ENCODE results near the gene TRIM28.
A peak's percentile ranks its signal among the peaks of the same experiment; 100 is the strongest.

The TRIM28 gene

DNA sequence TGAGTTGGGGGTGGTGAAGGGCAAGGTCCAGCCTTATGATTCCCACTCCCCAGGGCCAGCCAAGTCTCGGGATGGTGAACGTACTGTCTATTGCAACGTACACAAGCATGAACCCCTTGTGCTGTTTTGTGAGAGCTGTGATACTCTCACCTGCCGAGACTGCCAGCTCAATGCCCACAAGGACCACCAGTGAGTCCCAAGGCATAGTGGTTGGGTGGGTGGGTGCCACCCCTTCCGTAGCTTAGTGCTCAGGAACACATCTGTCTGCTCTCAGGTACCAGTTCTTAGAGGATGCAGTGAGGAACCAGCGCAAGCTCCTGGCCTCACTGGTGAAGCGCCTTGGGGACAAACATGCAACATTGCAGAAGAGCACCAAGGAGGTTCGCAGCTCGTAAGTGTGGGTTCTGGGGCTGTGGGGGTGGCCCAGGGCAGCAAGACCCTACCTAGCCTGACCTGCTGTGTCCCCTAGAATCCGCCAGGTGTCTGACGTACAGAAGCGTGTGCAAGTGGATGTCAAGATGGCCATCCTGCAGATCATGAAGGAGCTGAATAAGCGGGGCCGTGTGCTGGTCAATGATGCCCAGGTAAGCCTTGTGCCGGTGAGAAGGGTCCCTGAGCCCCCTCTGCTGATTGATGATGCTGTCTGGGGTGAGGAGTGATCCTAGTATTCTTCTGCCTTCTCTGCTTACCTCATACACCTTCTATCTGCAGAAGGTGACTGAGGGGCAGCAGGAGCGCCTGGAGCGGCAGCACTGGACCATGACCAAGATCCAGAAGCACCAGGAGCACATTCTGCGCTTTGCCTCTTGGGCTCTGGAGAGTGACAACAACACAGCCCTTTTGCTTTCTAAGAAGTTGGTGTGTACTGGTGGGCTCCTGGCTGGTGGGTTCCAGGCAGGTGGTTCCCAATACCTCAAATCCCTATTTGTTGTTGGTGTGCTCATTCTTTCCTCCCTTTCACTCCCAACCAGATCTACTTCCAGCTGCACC is 3.8 kb downstream of the TRIM28 start:
- no peak overlapping the region for H4K91ac ChIP-seq (ENCODE audit: low read depth, low read length)
- no peaks in the 10 kb centered on the region for H3K27me3 ChIP-seq (ENCODE audit: insufficient read depth, low read length)
- H3K27ac ChIP-seq (ENCODE audit: low read depth, low read length) = no peak overlapping the region
- H2AFZ ChIP-seq (ENCODE audit: insufficient read depth, low read length, poor library complexity) = no peak overlapping the region
- H2BK12ac ChIP-seq (ENCODE audit: low read length) = no peak overlapping the region
- H2BK5ac ChIP-seq (ENCODE audit: low read depth, low read length, poor library complexity) = no peak overlapping the region
- H3K9me3 ChIP-seq (ENCODE audit: insufficient read depth, low read depth, low read length) = peaks cover 2% of the 10 kb centered on the region
- H3K18ac ChIP-seq (ENCODE audit: low read length) = peak overlapping the region; percentile 46
- peaks cover 26% of the 10 kb centered on the region for H3K79me2 ChIP-seq (ENCODE audit: control insufficient read depth, insufficient read depth, low read length, poor library complexity)
- H3K14ac ChIP-seq (ENCODE audit: low read length) = no peak overlapping the region
- peaks cover 64 to 68% of the 10 kb centered on the region in 2 experiments for H3K36me3 ChIP-seq (ENCODE audit: control insufficient read depth in 1 of 2, insufficient read depth in 2 of 2, low read length in 2 of 2)
- H2AK5ac ChIP-seq (ENCODE audit: low read length) = no peak overlapping the region
- H3K23ac ChIP-seq (ENCODE audit: low read length) = no peak overlapping the region
- peaks cover 15% of the 10 kb centered on the region for H3K79me1 ChIP-seq (ENCODE audit: low read length)
- no peak overlapping the region for H4K8ac ChIP-seq (ENCODE audit: low read depth, low read length)
- H3K4me2 ChIP-seq (ENCODE audit: low read length) = no peak overlapping the region
- H3K4ac ChIP-seq (ENCODE audit: low read depth, low read length) = peak overlapping the region; percentile 68
- no peak overlapping the region for H4K12ac ChIP-seq (ENCODE audit: low read depth, low read length)
- H3K9ac ChIP-seq (ENCODE audit: low read length) = peak overlapping the region; percentile 23
- no CpG with 5 or more reads among the region's 18 CpGs for WGBS (ENCODE audit: extremely low coverage, insufficient coverage, insufficient read length)
- no peak overlapping the region for H3K4me3 ChIP-seq (ENCODE audit: low read depth, low read length)
- peaks cover 7 to 14% of the 10 kb centered on the region in 2 experiments for H3K4me1 ChIP-seq (ENCODE audit: control insufficient read depth in 1 of 2, insufficient read depth in 2 of 2, low read length in 2 of 2)
- H2BK120ac ChIP-seq (ENCODE audit: insufficient read depth, low read length, poor library complexity) = no peak overlapping the region
- no peak for DNase-seq

DNA sequence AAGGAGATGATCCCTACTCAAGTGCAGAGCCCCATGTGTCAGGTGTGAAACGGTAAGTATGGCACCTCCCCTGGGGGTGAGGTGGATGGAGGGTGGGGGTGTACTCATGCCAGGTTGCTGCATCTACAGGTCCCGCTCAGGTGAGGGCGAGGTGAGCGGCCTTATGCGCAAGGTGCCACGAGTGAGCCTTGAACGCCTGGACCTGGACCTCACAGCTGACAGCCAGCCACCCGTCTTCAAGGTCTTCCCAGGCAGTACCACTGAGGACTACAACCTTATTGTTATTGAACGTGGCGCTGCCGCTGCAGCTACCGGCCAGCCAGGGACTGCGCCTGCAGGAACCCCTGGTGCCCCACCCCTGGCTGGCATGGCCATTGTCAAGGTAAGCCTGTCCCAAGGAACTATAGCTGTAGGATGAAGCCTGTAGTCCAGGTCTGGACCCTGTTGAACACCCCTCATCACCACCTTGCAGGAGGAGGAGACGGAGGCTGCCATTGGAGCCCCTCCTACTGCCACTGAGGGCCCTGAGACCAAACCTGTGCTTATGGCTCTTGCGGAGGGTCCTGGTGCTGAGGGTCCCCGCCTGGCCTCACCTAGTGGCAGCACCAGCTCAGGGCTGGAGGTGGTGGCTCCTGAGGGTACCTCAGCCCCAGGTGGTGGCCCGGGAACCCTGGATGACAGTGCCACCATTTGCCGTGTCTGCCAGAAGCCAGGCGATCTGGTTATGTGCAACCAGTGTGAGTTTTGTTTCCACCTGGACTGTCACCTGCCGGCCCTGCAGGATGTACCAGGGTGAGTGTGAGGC is 5.2 kb downstream of the TRIM28 start:
- Histone ChIP-seq H3K4me3 (ENCODE audit: low read depth, low read length) (no peak overlapping the region), H3K27ac (ENCODE audit: low read depth, low read length) (no peak overlapping the region), H4K12ac (ENCODE audit: low read depth, low read length) (no peak overlapping the region), H4K8ac (ENCODE audit: low read depth, low read length) (no peak overlapping the region), H3K36me3 (ENCODE audit: control insufficient read depth in 1 of 2, insufficient read depth in 2 of 2, low read length in 2 of 2) (peaks cover 70 to 74% of the 10 kb centered on the region in 2 experiments), H2BK120ac (ENCODE audit: insufficient read depth, low read length, poor library complexity) (no peak overlapping the region), H3K18ac (ENCODE audit: low read length) (no peak overlapping the region), H3K9me3 (ENCODE audit: insufficient read depth, low read depth, low read length) (peaks cover 2% of the 10 kb centered on the region), H4K91ac (ENCODE audit: low read depth, low read length) (no peak overlapping the region), H3K79me2 (ENCODE audit: control insufficient read depth, insufficient read depth, low read length, poor library complexity) (peaks cover 25% of the 10 kb centered on the region), H3K27me3 (ENCODE audit: insufficient read depth, low read length) (no peaks in the 10 kb centered on the region), H2AK5ac (ENCODE audit: low read length) (no peak overlapping the region), H3K79me1 (ENCODE audit: low read length) (peaks cover 7% of the 10 kb centered on the region), H2BK5ac (ENCODE audit: low read depth, low read length, poor library complexity) (no peak overlapping the region), H2AFZ (ENCODE audit: insufficient read depth, low read length, poor library complexity) (no peak overlapping the region), H3K4me2 (ENCODE audit: low read length) (no peak overlapping the region), H3K14ac (ENCODE audit: low read length) (no peak overlapping the region), H3K23ac (ENCODE audit: low read length) (no peak overlapping the region), H3K4ac (ENCODE audit: low read depth, low read length) (no peak overlapping the region), H3K9ac (ENCODE audit: low read length) (no peak overlapping the region), H3K4me1 (ENCODE audit: control insufficient read depth in 1 of 2, insufficient read depth in 2 of 2, low read length in 2 of 2) (peaks cover 10 to 15% of the 10 kb centered on the region in 2 experiments), H2BK12ac (ENCODE audit: low read length) (no peak overlapping the region)
- no CpG with 5 or more reads among the region's 20 CpGs for WGBS (ENCODE audit: extremely low coverage, insufficient coverage, insufficient read length)
- no peak for DNase-seq

DNA sequence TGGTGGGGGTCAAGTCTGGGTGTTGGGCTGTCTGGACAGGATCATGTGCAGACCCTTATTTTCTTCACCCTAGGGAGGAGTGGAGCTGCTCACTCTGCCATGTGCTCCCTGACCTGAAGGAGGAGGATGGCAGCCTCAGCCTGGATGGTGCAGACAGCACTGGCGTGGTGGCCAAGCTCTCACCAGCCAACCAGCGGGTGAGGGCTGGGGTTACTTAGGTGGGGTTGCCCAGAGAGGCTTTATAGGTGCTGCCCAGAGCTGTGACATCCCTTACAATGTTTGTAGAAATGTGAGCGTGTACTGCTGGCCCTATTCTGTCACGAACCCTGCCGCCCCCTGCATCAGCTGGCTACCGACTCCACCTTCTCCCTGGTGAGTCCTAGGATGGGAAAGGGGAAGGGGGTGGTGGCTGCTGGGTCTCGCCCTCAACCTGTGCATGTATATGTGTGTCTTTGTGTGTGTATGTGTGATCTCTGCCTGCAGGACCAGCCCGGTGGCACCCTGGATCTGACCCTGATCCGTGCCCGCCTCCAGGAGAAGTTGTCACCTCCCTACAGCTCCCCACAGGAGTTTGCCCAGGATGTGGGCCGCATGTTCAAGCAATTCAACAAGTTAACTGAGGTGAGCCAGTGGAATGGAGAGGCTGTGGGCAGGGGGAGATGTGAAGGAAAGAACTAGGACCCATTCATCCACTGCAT is 5.9 kb downstream of the TRIM28 start:
- Histone ChIP-seq H2AK5ac (ENCODE audit: low read length) (no peak overlapping the region), H3K23ac (ENCODE audit: low read length) (no peak overlapping the region), H3K79me2 (ENCODE audit: control insufficient read depth, insufficient read depth, low read length, poor library complexity) (peaks cover 27% of the 10 kb centered on the region), H4K91ac (ENCODE audit: low read depth, low read length) (no peak overlapping the region), H4K8ac (ENCODE audit: low read depth, low read length) (no peak overlapping the region), H3K27ac (ENCODE audit: low read depth, low read length) (no peak overlapping the region), H3K27me3 (ENCODE audit: insufficient read depth, low read length) (no peaks in the 10 kb centered on the region), H3K9ac (ENCODE audit: low read length) (no peak overlapping the region), H2AFZ (ENCODE audit: insufficient read depth, low read length, poor library complexity) (no peak overlapping the region), H3K4me3 (ENCODE audit: low read depth, low read length) (no peak overlapping the region), H3K4ac (ENCODE audit: low read depth, low read length) (no peak overlapping the region), H3K9me3 (ENCODE audit: insufficient read depth, low read depth, low read length) (peaks cover 2% of the 10 kb centered on the region), H2BK5ac (ENCODE audit: low read depth, low read length, poor library complexity) (no peak overlapping the region), H2BK12ac (ENCODE audit: low read length) (no peak overlapping the region), H3K36me3 (ENCODE audit: control insufficient read depth in 1 of 2, insufficient read depth in 2 of 2, low read length in 2 of 2) (peaks cover 70 to 74% of the 10 kb centered on the region in 2 experiments), H3K79me1 (ENCODE audit: low read length) (peaks cover 8% of the 10 kb centered on the region), H2BK120ac (ENCODE audit: insufficient read depth, low read length, poor library complexity) (no peak overlapping the region), H4K12ac (ENCODE audit: low read depth, low read length) (no peak overlapping the region), H3K4me1 (ENCODE audit: control insufficient read depth in 1 of 2, insufficient read depth in 2 of 2, low read length in 2 of 2) (peaks cover 14 to 22% of the 10 kb centered on the region in 2 experiments), H3K14ac (ENCODE audit: low read length) (no peak overlapping the region), H3K18ac (ENCODE audit: low read length) (no peak overlapping the region), H3K4me2 (ENCODE audit: low read length) (no peak overlapping the region)
- DNase-seq = no peak
- WGBS (ENCODE audit: extremely low coverage, insufficient coverage, insufficient read length) = no CpG with 5 or more reads among the region's 11 CpGs

Measured in trophoblast cell (in vitro differentiated cells and primary cell).